Stimulated activated CD4-positive, alpha-beta T cell treated with anti-CD3 and anti-CD28 coated beads, Interleukin-4, amount 100 ng/mL, for 48 hours (primary cell): ENCODE data around the gene ARPP19.
"Not testable (repeated sequence)": the region's sequence is repeated elsewhere in the genome, so short reads cannot be mapped to it uniquely, and the experiment has no call there.

Experiments used
- DNase-seq, 2 donors: peaks; one replicate each; pipeline ENCODE4 v3.0.0-alpha.2; 2020; ENCODE audit warnings: low read depth in 2 of 2

Gene ARPP19

DNA sequence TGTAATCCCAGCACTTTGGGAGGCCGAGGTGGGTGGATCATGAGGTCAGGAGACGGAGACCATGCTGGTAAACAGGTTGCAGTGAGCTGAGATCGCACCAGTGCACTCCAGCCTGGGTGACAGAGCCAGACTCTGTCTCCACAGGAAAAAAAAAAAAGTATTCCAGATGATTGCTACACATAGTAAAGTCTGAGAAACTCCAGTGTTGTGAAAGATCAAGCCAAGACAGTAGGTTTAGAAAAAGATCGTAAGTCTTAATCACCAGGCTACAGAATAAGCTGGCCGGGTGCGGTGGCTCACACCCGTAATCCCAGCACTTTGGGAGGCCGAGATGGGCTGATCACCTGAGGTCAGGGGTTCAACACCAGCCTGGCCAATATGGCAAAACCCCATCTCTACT lies 56.0 kb downstream of the ARPP19 start:
- DNase-seq = not testable (repeated sequence)

GRCh38 chr15:52511084-52511483 lies 57.7 kb downstream of the ARPP19 start:
- DNase-seq = no peak

DNA sequence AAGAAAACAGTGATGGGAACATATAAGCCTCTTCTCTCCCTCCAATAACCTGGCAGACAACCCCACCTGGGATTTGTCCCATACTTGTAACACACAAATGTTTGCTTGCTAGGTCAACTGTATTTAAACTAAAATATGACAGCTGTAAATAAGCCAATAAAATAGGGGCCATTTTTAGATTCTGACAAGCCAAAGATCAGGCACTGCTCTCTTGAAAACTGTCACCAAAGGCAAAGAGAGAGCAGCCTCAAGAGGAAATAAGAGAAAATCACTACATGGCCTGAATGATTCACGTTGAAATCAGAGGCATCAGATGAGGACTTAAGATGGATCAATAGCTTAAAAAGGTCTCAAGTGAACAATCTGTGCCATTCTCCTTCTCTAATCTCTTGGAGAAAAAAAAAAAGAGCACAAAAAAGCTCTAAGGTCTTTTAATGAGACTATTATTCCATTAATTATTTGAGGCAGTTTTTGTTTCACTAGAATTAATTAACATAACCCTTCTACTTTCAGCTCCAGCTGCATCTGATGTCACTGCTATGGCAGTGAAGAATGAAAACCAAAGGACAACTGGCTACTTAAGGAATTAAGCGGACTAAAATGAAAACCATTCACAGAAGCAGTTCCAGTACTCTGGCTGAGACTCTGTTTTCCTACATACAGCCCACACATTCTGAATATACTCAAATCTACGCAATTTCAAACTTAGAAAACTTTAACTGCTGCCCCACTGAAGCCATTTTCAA lies 59.2 kb downstream of the ARPP19 start:
- no peak for DNase-seq

GRCh38 chr15:52506549-52506948 lies 62.3 kb downstream of the ARPP19 start:
- no peak for DNase-seq

GRCh38 chr15:52505151-52505550 lies 63.7 kb downstream of the ARPP19 start:
- no peak for DNase-seq

- no peak for DNase-seq
These were observed 64.9 kb downstream of the ARPP19 start for GRCh38 chr15:52503788-52504496.

GRCh38 chr15:52502608-52503007 lies 66.2 kb downstream of the ARPP19 start:
- DNase-seq = no peak

- no peak for DNase-seq
These were observed 69.3 kb downstream of the ARPP19 start for GRCh38 chr15:52499506-52499905.

GRCh38 chr15:52498706-52499105 lies 70.1 kb downstream of the ARPP19 start:
- no peak for DNase-seq
